CD14-positive monocyte (primary cell): ENCODE measurements around the gene PRKAR1B. TPM values are rescaled to one million over a fixed set of nuclear protein-coding genes. Genes with fewer than 3 reads are reported as not detected.

ENCODE experiments used
- DNase-seq, 3 donors: peaks; one replicate each; pipeline ENCODE4 v3.0.0-alpha.2; 2011 to 2022
- H2AFZ ChIP-seq: 2 replicates; pipeline ENCODE4 v1.6.0; 2012; ENCODE audit warnings: mild to moderate bottlenecking, low read depth, low read length, inconsistent platforms; ENCODE audit not compliant: insufficient read depth, poor library complexity, severe bottlenecking
- H3K27ac ChIP-seq, 2 donors: 1 replicate in 1 of 2; 2 replicates in 1 of 2; pipeline ENCODE4 v1.5.1; 2012 to 2013; ENCODE audit warnings: low read length in 2 of 2, control low read depth in 1 of 2, inconsistent platforms in 1 of 2, low read depth in 1 of 2, mild to moderate bottlenecking in 1 of 2
- H3K27me3 ChIP-seq, 2 donors: one replicate each; pipeline versions ENCODE4 v1.6.0 to v1.6.1; 2011 to 2013; ENCODE audit warnings: low read length in 2 of 2; ENCODE audit not compliant: control insufficient read depth in 2 of 2, insufficient read depth in 2 of 2
- H3K36me3 ChIP-seq, 2 donors: replicated peaks in 1 of 2; 1 replicate in 1 of 2; 2 replicates in 1 of 2; pipeline versions ENCODE4 v1.5.1 to v1.6.1; 2012 to 2013; ENCODE audit warnings: low read length in 2 of 2, control low read depth in 1 of 2, inconsistent platforms in 1 of 2, mild to moderate bottlenecking in 1 of 2; ENCODE audit not compliant: insufficient read depth in 2 of 2, control insufficient read depth in 1 of 2
- H3K4me1 ChIP-seq, 2 donors: 1 replicate in 1 of 2; 2 replicates in 1 of 2; pipeline versions ENCODE4 v1.5.1 to v1.6.1; 2012 to 2013; ENCODE audit warnings: low read length in 2 of 2, control low read depth in 1 of 2, inconsistent platforms in 1 of 2, mild to moderate bottlenecking in 1 of 2, moderate library complexity in 1 of 2; ENCODE audit not compliant: insufficient read depth in 2 of 2, control insufficient read depth in 1 of 2
- H3K4me2 ChIP-seq: replicated peaks from 2 replicates; pipeline ENCODE3; 2012; ENCODE audit warnings: low read length, moderate library complexity, mild to moderate bottlenecking; ENCODE audit not compliant: poor library complexity, severe bottlenecking; ENCODE audit errors: extremely low read depth
- H3K4me3 ChIP-seq, 3 experiments: fragments of 200-600 bp in 1 of 3; sonication (generic) in 1 of 3; replicated peaks in 1 of 3; 1 replicate in 2 of 3; 2 replicates in 1 of 3; pipeline ENCODE4 v1.5.1; 2011 to 2013; ENCODE audit warnings: low read length in 3 of 3, mild to moderate bottlenecking in 3 of 3, control low read depth in 2 of 3, low read depth in 2 of 3, inconsistent platforms in 1 of 3, moderate library complexity in 1 of 3
- H3K79me2 ChIP-seq: 2 replicates; pipeline ENCODE4 v1.6.0; 2012; ENCODE audit warnings: mild to moderate bottlenecking, control low read depth, inconsistent platforms, low read length, moderate library complexity; ENCODE audit not compliant: insufficient read depth
- H3K9ac ChIP-seq: 2 replicates; pipeline ENCODE4 v1.6.0; 2017; ENCODE audit warnings: low read length, mild to moderate bottlenecking; ENCODE audit not compliant: insufficient read depth, poor library complexity, severe bottlenecking
- H3K9me3 ChIP-seq, 2 donors: replicated peaks in 1 of 2; 1 replicate in 1 of 2; 2 replicates in 1 of 2; pipeline versions ENCODE4 v1.5.1 to v1.6.1; 2012 to 2013; ENCODE audit warnings: low read length in 2 of 2, control low read depth in 1 of 2; ENCODE audit not compliant: control insufficient read depth in 1 of 2, insufficient read depth in 1 of 2
- H4K20me1 ChIP-seq: 2 replicates; pipeline ENCODE4 v1.6.0; 2012; ENCODE audit warnings: mild to moderate bottlenecking, low read length, control low read depth, moderate library complexity; ENCODE audit not compliant: insufficient read depth
- H3K27ac Mint-ChIP-seq, 7 donors: one replicate each; pipeline ENCODE4 v1.8.0; 2020; ENCODE audit warnings: mild to moderate bottlenecking in 7 of 7, mixed read lengths in 7 of 7, moderate library complexity in 6 of 7, inconsistent platforms in 2 of 7
- H3K27me3 Mint-ChIP-seq, 3 donors: one replicate each; pipeline ENCODE4 v1.8.0; 2021 to 2022; ENCODE audit warnings: low read depth in 3 of 3, mild to moderate bottlenecking in 3 of 3, mixed read lengths in 3 of 3, moderate library complexity in 3 of 3, inconsistent platforms in 1 of 3
- H3K36me3 Mint-ChIP-seq, 2 donors: one replicate each; pipeline ENCODE4 v1.8.0; 2020; ENCODE audit warnings: mixed read lengths in 2 of 2, inconsistent platforms in 1 of 2, mild to moderate bottlenecking in 1 of 2
- H3K4me1 Mint-ChIP-seq: one replicate; pipeline ENCODE4 v1.8.0; 2020; ENCODE audit warnings: mild to moderate bottlenecking, mixed read lengths
- H3K4me3 Mint-ChIP-seq, 2 donors: one replicate each; pipeline ENCODE4 v1.8.0; 2020; ENCODE audit warnings: mild to moderate bottlenecking in 2 of 2, mixed read lengths in 2 of 2, moderate library complexity in 1 of 2
- H3K9me3 Mint-ChIP-seq, 7 donors: one replicate each; pipeline ENCODE4 v1.8.0; 2020 to 2022; ENCODE audit warnings: mixed read lengths in 7 of 7, mild to moderate bottlenecking in 6 of 7, moderate library complexity in 6 of 7, inconsistent platforms in 2 of 7
- CTCF ChIP-seq: fragments of 200-600 bp; IDR thresholded peaks from one replicate; pipeline ENCODE4 v1.8.0; 2022; ENCODE audit warnings: antibody characterized with exemption, mild to moderate bottlenecking
- WGBS: methylation state at CpG from one replicate; pipeline ENCODE4 v1.1.5; 2013; ENCODE audit warnings: missing lambda C conversion rate; ENCODE audit not compliant: insufficient coverage; 5-methylcytosine and 5-hydroxymethylcytosine counted together
- intact Hi-C, 2 donors: fragments of 100-400 bp; cut with micrococcal nuclease; formaldehyde crosslinking; loops; one replicate each; pipeline versions ENCODE4 v1.15.0 to v1.15.1; 2023
- polyA plus RNA-seq, 3 donors: library from polyadenylated mRNA; depleted of rRNA in 1 of 3; unstranded in 2 of 3; stranded (reverse) in 1 of 3; fragments of 300-500 nt in 2 of 3; fragments of >200 nt in 1 of 3; fragmentation: Illumina TruSeq in 2 of 3; gene quantifications; 1 replicate in 2 of 3; 2 replicates in 1 of 3; pipeline ENCODE4 v1.2.3, GENCODE V29; 2012 to 2021

PRKAR1B gene
- polyA plus RNA-seq, 3 donors, result 0.94 to 2.1 (median 1.1) TPM

- Histone ChIP-seq H3K27me3 (no peaks in the 10 kb centered on the region), H4K20me1 (no peaks in the 10 kb centered on the region), H3K4me2 (no peak overlapping the region), H3K4me1 (no peaks in the 10 kb centered on the region), H3K79me2 (no peaks in the 10 kb centered on the region), H3K27ac (no peak overlapping the region), H3K36me3 (no peaks in the 10 kb centered on the region), H3K4me3 (no peak overlapping the region), H2AFZ (no peak overlapping the region), H3K9ac (no peak overlapping the region), H3K9me3 (peaks cover 44 to 48% of the 10 kb centered on the region in 2 donors)
- no peaks in the 10 kb centered on the region for H3K27me3 Mint-ChIP-seq
- peaks cover 34 to 56% (median 51%) of the 10 kb centered on the region in 7 donors for H3K9me3 Mint-ChIP-seq
- no peak overlapping the region for H3K27ac Mint-ChIP-seq
- H3K36me3 Mint-ChIP-seq, result peaks cover 0 to 2% of the 10 kb centered on the region in 2 donors
- no peaks in the 10 kb centered on the region for H3K4me1 Mint-ChIP-seq
- intact Hi-C loops, result no loop called here
- 96% methylated on average over 9 of the region's 25 CpGs for WGBS
- no peak overlapping the region for H3K4me3 Mint-ChIP-seq
- DNase-seq, result no peak
- TF ChIP-seq CTCF, result no peak
These were observed 46.5 kb downstream of the PRKAR1B start for GRCh38 chr7:680411-681127.

GRCh38 chr7:676972-677385 lies 50.1 kb downstream of the PRKAR1B start:
- Histone ChIP-seq H3K9ac (no peak overlapping the region), H3K27me3 (no peaks in the 10 kb centered on the region), H3K4me3 (no peak overlapping the region), H3K36me3 (no peaks in the 10 kb centered on the region), H3K27ac (no peak overlapping the region), H3K9me3 (peaks cover 16 to 31% of the 10 kb centered on the region in 2 donors), H2AFZ (no peak overlapping the region), H3K79me2 (no peaks in the 10 kb centered on the region), H3K4me1 (no peaks in the 10 kb centered on the region), H3K4me2 (no peak overlapping the region), H4K20me1 (no peaks in the 10 kb centered on the region)
- DNase-seq, result no peak
- WGBS, result 95% methylated on average over 19 of the region's 23 CpGs
- peaks cover 25 to 39% (median 28%) of the 10 kb centered on the region in 7 donors for H3K9me3 Mint-ChIP-seq
- H3K27me3 Mint-ChIP-seq, result no peaks in the 10 kb centered on the region
- no peak overlapping the region for H3K27ac Mint-ChIP-seq
- H3K4me1 Mint-ChIP-seq, result no peaks in the 10 kb centered on the region
- H3K4me3 Mint-ChIP-seq, result no peak overlapping the region
- intact Hi-C loops, result no loop called here
- peaks cover 0 to 2% of the 10 kb centered on the region in 2 donors for H3K36me3 Mint-ChIP-seq
- no peak for TF ChIP-seq CTCF
